Pancreas (tissue), 10 donors: ENCODE measurements around the gene SLC7A10. TPM values are rescaled to one million over a fixed set of nuclear protein-coding genes. Genes with fewer than 3 reads are reported as not detected.
"Not testable (repeated sequence)": the region's sequence is repeated elsewhere in the genome, so short reads cannot be mapped to it uniquely, and the experiment has no call there.

Source experiments
- ATAC-seq, 4 donors: fragments of 200-7000 bp; cut with Tn5 transposase; one replicate each; pipeline versions ENCODE4 v1.8.0 to v1.9.1; 2020; ENCODE audit warnings: mild to moderate bottlenecking in 4 of 4, moderate library complexity in 4 of 4
- DNase-seq, 6 donors: peaks; one replicate each; pipeline ENCODE4 v3.0.0-alpha.2; 2020
- FAIRE-seq: peaks from 2 replicates; lab custom pipeline; 2012; peaks lifted over from hg19 to GRCh38; lab: Jason Lieb, UNC
- H3K27ac ChIP-seq, 4 donors: fragments of 200-600 bp; sonication (generic); 1 replicate in 3 of 4; 2 replicates in 1 of 4; pipeline versions ENCODE4 v1.5.0 to v1.8.0; 2020
- H3K27me3 ChIP-seq, 4 donors: fragments of 200-600 bp; one replicate each; pipeline ENCODE4 v1.8.0; 2021
- H3K36me3 ChIP-seq, 3 donors: fragments of 200-600 bp; sonication (generic) in 1 of 3; one replicate each; pipeline versions ENCODE4 v1.5.0 to v1.8.0; 2020 to 2021
- H3K4me1 ChIP-seq, 3 donors: fragments of 200-600 bp; one replicate each; pipeline ENCODE4 v1.8.0; 2021
- H3K4me3 ChIP-seq, 4 donors: fragments of 200-600 bp; sonication (generic) in 2 of 4; one replicate each; pipeline versions ENCODE4 v1.5.0 to v1.8.0; 2020 to 2021
- H3K9me3 ChIP-seq, 4 donors: fragments of 200-600 bp; one replicate each; pipeline ENCODE4 v1.8.0; 2021
- CTCF ChIP-seq, 4 donors: fragments of 200-600 bp; sonication (generic) in 3 of 4; IDR thresholded peaks; one replicate each; pipeline versions ENCODE4 v1.5.0 to v1.8.0; 2021; ENCODE audit warnings: antibody characterized with exemption in 4 of 4
- WGBS, 2 donors: extraction: QIAGEN DNeasy Blood & Tissue Kit; methylation state at CpG; one replicate each; pipeline ENCODE4 v1.1.7; 2013; 5-methylcytosine and 5-hydroxymethylcytosine counted together
- intact Hi-C, 3 donors: fragments of 100-400 bp; cut with DNase I; formaldehyde crosslinking; loops; one replicate each; pipeline versions ENCODE4 v1.11.1 to v1.14.2; 2022
- polyA plus RNA-seq, 2 donors: library from polyadenylated mRNA; stranded (reverse); fragments of 200-250 nt; gene quantifications; one replicate each; pipeline ENCODE4 v1.2.3, GENCODE V29; 2013
- total RNA-seq, 6 donors: library from RNA; stranded (reverse); fragmentation: NEBNext Ultra II Directional in 4 of 6; extraction: Animal tissue kit (Norgen Biotek cat#: 25700) in 4 of 6; gene quantifications; one replicate each; pipeline versions ENCODE4 v1.2.1 to v1.2.4, GENCODE V29; 2021 to 2023
- donor health status: healthy with polysubstance abuse.
- donor health status: DM: no; HTN: no; CAD: no; lungs with moderate emphysema.
- donor health status: DM: no; HTN: no; CAD: no.
- donor health status: control.
- donor health status: control.
- donor health status: Bipolar disorder and iron deficiency.
- donor health status: DM: yes; HTN: yes; CAD: no.
- donor health status: DM: no; HTN: no; CAD: no.
- donor health status: DM: no; HTN: no; CAD: no.
- donor health status: DM: yes; HTN: yes; CAD: no.

SLC7A10 gene
- total and polyA plus RNA-seq, 8 donors, result 0.28 to 1.3 (median 0.38) TPM; not detected in 5

- ATAC-seq (no peak), DNase-seq (no peak), FAIRE-seq (no peak)
- Histone ChIP-seq H3K27me3 (no peaks in the 10 kb centered on the region), H3K4me3 (no peak overlapping the region), H3K9me3 (no peaks in the 10 kb centered on the region), H3K27ac (no peak overlapping the region), H3K36me3 (no peaks in the 10 kb centered on the region), H3K4me1 (peaks cover 0 to 14% (median 0%) of the 10 kb centered on the region in 3 donors)
- no peak for TF ChIP-seq CTCF (IDR thresholded peaks at IDR 0.05)
- WGBS, 2 donors, result 93 to 95% methylated on average over 1 of the region's 1 CpG
- intact Hi-C loops, result no loop called here
These were observed 54.3 kb downstream of the SLC7A10 start for GRCh38 chr19:33171222-33171795.

- 93 to 95% methylated on average over 1 of the region's 1 CpG for whole genome bisulfite sequencing, 2 donors
- H3K9me3 ChIP-seq, result no peaks in the 10 kb centered on the region
- intact Hi-C loops, result no loop called here
- H3K36me3 ChIP-seq, result no peaks in the 10 kb centered on the region
- no peak for DNase-seq
- H3K27ac ChIP-seq, result no peak overlapping the region
- no peak for TF ChIP-seq CTCF (IDR thresholded peaks at IDR 0.05)
- no peak overlapping the region for H3K4me3 ChIP-seq
- no peaks in the 10 kb centered on the region for H3K27me3 ChIP-seq
- ATAC-seq, result no peak
- H3K4me1 ChIP-seq, result peaks cover 0 to 4% (median 0%) of the 10 kb centered on the region in 3 donors
- no peak for FAIRE-seq
These were observed 57.1 kb downstream of the SLC7A10 start for GRCh38 chr19:33168528-33168927.

GRCh38 chr19:33167438-33167837, 58.2 kb downstream of the SLC7A10 start:
- FAIRE-seq (no peak), ATAC-seq (no peak), DNase-seq (no peak)
- no peak overlapping the region for H3K27ac ChIP-seq
- TF ChIP-seq CTCF (IDR thresholded peaks at IDR 0.05), result no peak
- no peaks in the 10 kb centered on the region for H3K36me3 ChIP-seq
- 92 to 96% methylated on average over 1 of the region's 1 CpG for WGBS, 2 donors
- H3K9me3 ChIP-seq, result no peaks in the 10 kb centered on the region
- no peak overlapping the region for H3K4me3 ChIP-seq
- no peaks in the 10 kb centered on the region for H3K27me3 ChIP-seq
- H3K4me1 ChIP-seq, result peaks cover 0 to 4% (median 0%) of the 10 kb centered on the region in 3 donors
- intact Hi-C loops, result no loop called here

- FAIRE-seq, H3K9me3 ChIP-seq, H3K27ac ChIP-seq, intact Hi-C loops, H3K27me3 ChIP-seq, H3K36me3 ChIP-seq, ATAC-seq, H3K4me1 ChIP-seq, H3K4me3 ChIP-seq, DNase-seq: not testable (repeated sequence)
- WGBS, 2 donors, result 75% methylated on average over 6 of the region's 6 CpGs
These were observed 59.6 kb downstream of the SLC7A10 start for GRCh38 chr19:33166037-33166436.

GRCh38 chr19:33163481-33163880, 62.2 kb downstream of the SLC7A10 start:
- DNase-seq (no peak), ATAC-seq (no peak), FAIRE-seq (no peak)
- intact Hi-C loops, result no loop called here
- Histone ChIP-seq H3K9me3 (no peaks in the 10 kb centered on the region), H3K4me3 (no peak overlapping the region), H3K27ac (no peak overlapping the region), H3K4me1 (peaks cover 0 to 2% (median 0%) of the 10 kb centered on the region in 3 donors), H3K27me3 (no peaks in the 10 kb centered on the region), H3K36me3 (no peaks in the 10 kb centered on the region)
- no peak for TF ChIP-seq CTCF (IDR thresholded peaks at IDR 0.05)
- WGBS, 2 donors, result 87% methylated on average over 6 of the region's 6 CpGs
